OCI-LY3 (cell line): ENCODE measurements around the gene TYW1.

ENCODE experiments used
- CTCF ChIP-seq: fragments of 200-600, 300-600 bp; sonication (generic); IDR thresholded peaks from 2 replicates; pipeline ENCODE4 v1.5.1; 2014; ENCODE audit warnings: antibody characterized with exemption, low read length, low read depth
- EZH2phosphoT487 ChIP-seq: fragments of 200-600 bp; shearing (Covaris generic); IDR thresholded peaks from 2 replicates; pipeline ENCODE4 v1.6.1; 2018; ENCODE audit warnings: antibody characterized with exemption, mixed run types, low read depth

GRCh38 chr7:67022511-67022910 lies 25.9 kb downstream of the TYW1 start:
- TF ChIP-seq CTCF = no peak
- TF ChIP-seq EZH2phosphoT487 = no peak
